Dedifferentiated amniotic fluid mesenchymal stem cell (primary cell): Measurements from ENCODE around the gene CFLAR.

Experiments used
- DNase-seq: peaks from one replicate; pipeline ENCODE4 v3.0.0-alpha.2; 2016; ENCODE audit errors: extremely low spot score

The CFLAR gene

GRCh38 chr2:201216918-201217317, 101.0 kb downstream of the CFLAR start:
- no peak for DNase-seq

GRCh38 chr2:201218780-201219179, 102.8 kb downstream of the CFLAR start:
- no peak for DNase-seq

- no peak for DNase-seq
These were observed 103.5 kb downstream of the CFLAR start for GRCh38 chr2:201219328-201220096.

- DNase-seq = no peak
These were observed 104.2 kb downstream of the CFLAR start for GRCh38 chr2:201220102-201220570.

- DNase-seq = no peak
These were observed 107.4 kb downstream of the CFLAR start for GRCh38 chr2:201223089-201224073.
